K562 (cell line): Measurements from ENCODE around the gene INO80. TPM values are rescaled to one million over a fixed set of nuclear protein-coding genes. Genes with fewer than 3 reads are reported as not detected.

Experiments
- ATAC-seq: fragments of 200-7000 bp; cut with Tn5 transposase; 3 replicates; pipeline ENCODE4 v1.9.1; 2020; ENCODE audit warnings: moderate library complexity
- BruUV-seq: library from RNA; stranded (reverse); fragments of 400-500 nt; replicated peaks from 2 replicates; lab custom pipeline; 2021; lab: Mats Ljungman, UMichigan
- CTCF ChIA-PET: fragments of 300-600 bp; formaldehyde crosslinking; extraction: SDS; loops from one replicate; lab custom pipeline; 2021; ENCODE audit warnings: low intra/inter-chr PET ratio; lab: Yijun Ruan, JAX
- POLR2A ChIA-PET: fragments of 300-600, 350-650 bp; sonication (Branson Sonifier 250); formaldehyde crosslinking; extraction: SDS; loops from one replicate; lab custom pipeline; 2021; ENCODE audit warnings: antibody characterized with exemption, inconsistent platforms; lab: Yijun Ruan, JAX
- DNase-seq, 4 experiments: peaks; one replicate each; pipeline versions ENCODE4 v3.0.0 to v3.0.0-alpha.2; 2011 to 2018; ENCODE audit warnings: low spot score in 3 of 4, mixed read lengths in 3 of 4; ENCODE audit errors: extremely low read depth in 1 of 4
- FAIRE-seq: peaks from 2 replicates; lab custom pipeline; 2011; peaks lifted over from hg19 to GRCh38; lab: Jason Lieb, UNC
- H2AFZ ChIP-seq: 2 replicates; pipeline ENCODE4 v1.6.0; 2011; ENCODE audit warnings: low read depth, low read length, control low read depth, inconsistent platforms
- H3K27ac ChIP-seq: fragments of 200-600 bp; 3 replicates; pipeline ENCODE4 v1.8.0; 2011; ENCODE audit warnings: low read depth, mild to moderate bottlenecking, control low read depth, inconsistent platforms, low read length, moderate library complexity, mixed read lengths; ENCODE audit errors: extremely low read depth
- H3K27me3 ChIP-seq, 2 experiments: fragments of 300-600 bp in 1 of 2; 2 replicates in 1 of 2; 3 replicates in 1 of 2; pipeline versions ENCODE4 v1.6.0 to v1.8.0; 2011; ENCODE audit warnings: inconsistent platforms in 2 of 2, low read length in 2 of 2, mild to moderate bottlenecking in 1 of 2, mixed read lengths in 1 of 2, moderate library complexity in 1 of 2; ENCODE audit not compliant: control insufficient read depth in 2 of 2, insufficient read depth in 2 of 2
- H3K36me3 ChIP-seq: fragments of 300-600 bp; 3 replicates; pipeline ENCODE4 v1.8.0; 2011; ENCODE audit warnings: mild to moderate bottlenecking, low read length, inconsistent platforms; ENCODE audit not compliant: control insufficient read depth, insufficient read depth
- H3K4me1 ChIP-seq, 2 experiments: fragments of 200-600 bp in 1 of 2; replicated peaks in 1 of 2; 2 replicates in 1 of 2; 3 replicates in 1 of 2; pipeline versions ENCODE4 v1.5.1 to v1.8.0; 2011; ENCODE audit warnings: inconsistent platforms in 2 of 2, low read length in 2 of 2, mild to moderate bottlenecking in 1 of 2, mixed read lengths in 1 of 2, moderate library complexity in 1 of 2; ENCODE audit not compliant: control insufficient read depth in 2 of 2, insufficient read depth in 2 of 2
- H3K4me2 ChIP-seq: 2 replicates; pipeline ENCODE4 v1.6.1; 2011; ENCODE audit warnings: low read length, control low read depth, inconsistent platforms, mixed read lengths; ENCODE audit not compliant: insufficient read depth
- H3K4me3 ChIP-seq: fragments of 200-600 bp; sonication (generic), shearing (Covaris generic); 2 replicates; pipeline ENCODE4 v1.5.1; 2016; ENCODE audit warnings: control low read depth, inconsistent platforms
- H3K79me2 ChIP-seq: fragments of 200-600 bp; 3 replicates; pipeline ENCODE4 v1.8.0; 2011; ENCODE audit warnings: low read length, inconsistent platforms; ENCODE audit not compliant: control insufficient read depth, insufficient read depth
- H3K9ac ChIP-seq, 2 experiments: 2 replicates each; pipeline versions ENCODE4 v1.6.0 to v1.6.1; 2011; ENCODE audit warnings: low read depth in 2 of 2, low read length in 2 of 2, control low read depth in 1 of 2, inconsistent platforms in 1 of 2, mild to moderate bottlenecking in 1 of 2, mixed read lengths in 1 of 2; ENCODE audit not compliant: insufficient read depth in 1 of 2
- H3K9me1 ChIP-seq: one replicate; pipeline ENCODE4 v1.6.0; 2011; ENCODE audit warnings: inconsistent platforms, mild to moderate bottlenecking, low read length, moderate library complexity; ENCODE audit not compliant: control insufficient read depth, insufficient read depth
- H3K9me3 ChIP-seq: replicated peaks from 2 replicates; pipeline ENCODE4 v1.5.1; 2011; ENCODE audit warnings: low read depth, low read length, inconsistent platforms; ENCODE audit not compliant: control insufficient read depth, insufficient read depth
- H4K20me1 ChIP-seq: replicated peaks from 2 replicates; pipeline ENCODE4 v1.6.1; 2011; ENCODE audit warnings: low read length, inconsistent platforms, mixed read lengths; ENCODE audit not compliant: control insufficient read depth, insufficient read depth
- ATF7 ChIP-seq: fragments of 450-650 bp; IDR thresholded peaks from 2 replicates; pipeline ENCODE4 v1.7.1; 2014; ENCODE audit warnings: mild to moderate bottlenecking, moderate library complexity
- ESRRA ChIP-seq: fragments of 450-650 bp; IDR thresholded peaks from 2 replicates; pipeline ENCODE4 v1.6.1; 2014; ENCODE audit warnings: low read depth, mild to moderate bottlenecking, moderate library complexity, borderline replicate concordance
- L3MBTL2 ChIP-seq: fragments of 450-650 bp; IDR thresholded peaks from 2 replicates; pipeline ENCODE4 v1.6.1; 2016; ENCODE audit warnings: mild to moderate bottlenecking, moderate library complexity
- NFXL1 ChIP-seq: fragments of 450-650 bp; formaldehyde crosslinking; IDR thresholded peaks from 2 replicates; pipeline ENCODE4 v1.4.0; 2021; ENCODE audit warnings: mild to moderate bottlenecking
- PHB2 ChIP-seq: fragments of 450-650 bp; IDR thresholded peaks from 2 replicates; pipeline ENCODE4 v1.6.1; 2017; ENCODE audit warnings: low read depth
- RCOR1 ChIP-seq, 2 experiments: IDR thresholded peaks; 2 replicates each; pipeline ENCODE4 v1.6.1; 2012; ENCODE audit warnings: low read depth in 2 of 2, low read length in 2 of 2, borderline replicate concordance in 1 of 2, improper control_type of control experiment in 1 of 2
- RFX1 ChIP-seq: fragments of 450-650 bp; IDR thresholded peaks from 2 replicates; pipeline ENCODE4 v1.6.1; 2016; ENCODE audit warnings: mild to moderate bottlenecking, moderate library complexity
- SRSF9 ChIP-seq: fragments of 200-400 bp; formaldehyde crosslinking; IDR thresholded peaks from 2 replicates; pipeline ENCODE4 v1.6.1; 2017; ENCODE audit warnings: low read depth, low read length, borderline replicate concordance
- TCF7 ChIP-seq: sonication (generic); IDR thresholded peaks from 2 replicates; pipeline ENCODE4 v1.6.1; 2016; ENCODE audit warnings: antibody characterized with exemption, borderline replicate concordance
- ZBED1 ChIP-seq: IDR thresholded peaks from 2 replicates; pipeline ENCODE4 v1.6.1; 2014
- ZNF75A ChIP-seq: fragments of 450-650 bp; formaldehyde crosslinking; IDR thresholded peaks from 2 replicates; pipeline ENCODE4 v1.4.0; 2020; ENCODE audit warnings: mild to moderate bottlenecking
- WGBS: fragments of 100-300 bp; shearing (Covaris generic); methylation state at CpG from one replicate; pipeline ENCODE4 v1.1.6; 2016; ENCODE audit warnings: low coverage, mixed read lengths; ENCODE audit not compliant: insufficient coverage; ENCODE audit errors: missing lambda C conversion rate; 5-methylcytosine and 5-hydroxymethylcytosine counted together
- in situ Hi-C: fragments of 300-500 bp; cut with MboI; formaldehyde crosslinking; loops from 4 replicates; pipeline ENCODE4 v1.15.0; 2018; ENCODE audit warnings: inconsistent platforms, mixed read lengths
- intact Hi-C: fragments of 100-400 bp; cut with micrococcal nuclease; formaldehyde crosslinking; loops from 2 replicates; pipeline ENCODE4 v1.14.2; 2022
- polyA plus RNA-seq, 8 experiments: library from polyadenylated mRNA; depleted of rRNA in 4 of 8; stranded (reverse) in 5 of 8; unstranded in 3 of 8; fragments of >200 nt; fragmentation: Nextera tagmentation in 2 of 8; fragmentation: Illumina TruSeq in 1 of 8; extraction: Ambion mirVana in 2 of 8; extraction: Trizol in 1 of 8; gene quantifications; 2 replicates each; pipeline versions ENCODE4 v1.2.1 to v1.2.3, GENCODE V29; 2011 to 2014; ENCODE audit warnings: inconsistent platforms in 1 of 8, missing spikeins in 1 of 8
- total RNA-seq, 7 experiments: library from RNA; depleted of rRNA in 6 of 7; stranded (reverse); fragments of >200 nt in 6 of 7; fragmentation: Illumina TruSeq in 2 of 7; extraction: Trizol in 2 of 7; gene quantifications; 2 replicates each; pipeline versions ENCODE4 v1.2.1 to v1.2.3, GENCODE V29; 2011 to 2021; ENCODE audit warnings: low replicate concordance in 1 of 7
- TF ChIP-seq, protein P1 (sequence below): fragments of 250-450 bp; sonication (Bioruptor Pico); IDR thresholded peaks from 2 replicates; pipeline ENCODE4 v1.5.0; 2021

The INO80 gene
- total and polyA plus RNA-seq, 9 of the 15 experiments (the other 6 are each of a cell fraction or from before 2014, with no cell fraction given): 1.1 to 25.7 (median 19.9) TPM

DNA sequence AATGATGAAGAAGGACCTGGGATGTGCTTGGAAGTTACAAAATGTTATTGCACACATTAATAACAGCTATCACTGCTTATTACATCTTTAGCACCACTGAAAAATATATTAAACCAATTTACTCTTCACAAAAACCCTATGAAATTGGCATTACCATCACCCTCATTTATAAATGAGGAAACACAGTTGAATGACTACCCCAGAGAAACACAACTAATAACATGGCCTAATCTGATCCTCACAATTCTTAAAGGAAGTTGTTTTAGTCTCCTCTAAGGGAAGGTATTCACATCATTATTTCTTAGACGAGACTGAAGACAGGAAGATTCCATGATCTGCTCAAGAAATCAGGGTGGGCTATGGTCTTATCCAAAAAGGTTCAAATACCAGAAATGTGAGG, 35.9 kb downstream of the INO80 start:
- no peak overlapping the region for H3K4me3 ChIP-seq
- CTCF ChIA-PET: no interaction called here
- POLR2A ChIA-PET: interaction anchor here (1.6 kb wide), 1 partner anchor 26 kb away, joined by 4 read pairs; no protein-coding TSS in a partner anchor
- H3K27ac ChIP-seq: no peak overlapping the region
- no peak for DNase-seq
- in situ Hi-C loops: no loop called here
- no peaks in the 10 kb centered on the region for H3K9me3 ChIP-seq
- no peaks in the 10 kb centered on the region for H4K20me1 ChIP-seq
- H3K36me3 ChIP-seq: peaks cover 90% of the 10 kb centered on the region
- TF ChIP-seq ZBED1 (no peak), TCF7 (no peak), ATF7 (no peak), SRSF9 (no peak), NFXL1 (CRISPR knock-in tag) (no peak), L3MBTL2 (no peak), PHB2 (no peak), ZNF75A (CRISPR knock-in tag) (no peak), RCOR1 (IDR thresholded peaks at IDR 0.05; ENCODE audit: borderline replicate concordance in 1 of 2, low read depth in 2 of 2, low read length in 2 of 2) (no peak), RFX1 (no peak), ESRRA (no peak)
- TF ChIP-seq, protein P1, sequence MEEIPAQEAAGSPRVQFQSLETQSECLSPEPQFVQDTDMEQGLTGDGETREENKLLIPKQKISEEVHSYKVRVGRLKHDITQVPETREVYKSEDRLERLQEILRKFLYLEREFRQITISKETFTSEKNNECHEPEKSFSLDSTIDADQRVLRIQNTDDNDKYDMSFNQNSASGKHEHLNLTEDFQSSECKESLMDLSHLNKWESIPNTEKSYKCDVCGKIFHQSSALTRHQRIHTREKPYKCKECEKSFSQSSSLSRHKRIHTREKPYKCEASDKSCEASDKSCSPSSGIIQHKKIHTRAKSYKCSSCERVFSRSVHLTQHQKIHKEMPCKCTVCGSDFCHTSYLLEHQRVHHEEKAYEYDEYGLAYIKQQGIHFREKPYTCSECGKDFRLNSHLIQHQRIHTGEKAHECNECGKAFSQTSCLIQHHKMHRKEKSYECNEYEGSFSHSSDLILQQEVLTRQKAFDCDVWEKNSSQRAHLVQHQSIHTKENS (CRISPR knock-in tag): no peak
- TF ChIP-seq, all 486 proteins: peak for 0
- H3K4me1 ChIP-seq: no peaks in the 10 kb centered on the region
- H3K4me2 ChIP-seq: no peak overlapping the region
- 100% methylated on average over 1 of the region's 1 CpG for WGBS
- no peak overlapping the region for H3K9ac ChIP-seq
- H3K27me3 ChIP-seq: no peaks in the 10 kb centered on the region
- H2AFZ ChIP-seq: no peak overlapping the region
- intact Hi-C loops: no loop called here
- ATAC-seq (no peak), FAIRE-seq (no peak)
- H3K9me1 ChIP-seq: no peaks in the 10 kb centered on the region
- TSS peak; percentile 10 for BruUV-seq
- no peaks in the 10 kb centered on the region for H3K79me2 ChIP-seq
